Measurements from ENCODE around the gene ZNF770.
"Not testable (repeated sequence)": the region's sequence is repeated elsewhere in the genome, so short reads cannot be mapped to it uniquely, and the experiment has no call there.

ZNF770 gene

DNA sequence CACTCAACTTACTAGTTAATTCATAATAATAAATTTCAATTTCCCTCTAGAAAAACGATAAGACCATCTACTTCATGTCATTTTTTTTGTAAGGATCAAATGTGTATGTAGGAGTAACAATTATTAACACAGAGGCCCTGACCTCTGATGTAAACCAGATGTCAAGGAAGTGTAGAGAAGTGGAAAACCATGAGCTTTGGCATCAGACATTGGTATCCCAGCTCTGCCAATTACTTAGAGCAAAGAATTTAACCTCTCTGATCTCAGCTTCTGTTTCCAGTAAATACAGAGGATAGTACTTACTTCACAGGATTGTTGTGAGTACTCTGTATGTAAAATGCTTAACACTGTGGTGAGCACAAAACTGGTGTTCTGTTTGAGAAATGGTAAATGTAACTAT, 36.1 kb downstream of the ZNF770 start:
- no peak overlapping the region for H4K5ac ChIP-seq (ENCODE audit: low read length)
- no peaks in the 10 kb centered on the region for H3K79me2 ChIP-seq (ENCODE audit: control insufficient read depth, insufficient read depth, low read length)
- no peak overlapping the region for H3K56ac ChIP-seq (ENCODE audit: low read length)
- H3K4me3 ChIP-seq (ENCODE audit: low read length) = no peak overlapping the region
- no peaks in the 10 kb centered on the region for H3K36me3 ChIP-seq (ENCODE audit: control insufficient read depth, insufficient read depth, low read length)
- H2BK120ac ChIP-seq (ENCODE audit: low read depth, low read length) = no peak overlapping the region
- H3K23ac ChIP-seq (ENCODE audit: low read length) = no peak overlapping the region
- no peaks in the 10 kb centered on the region for H3K27me3 ChIP-seq (ENCODE audit: insufficient read depth, low read length, poor library complexity)
- H3K79me1 ChIP-seq (ENCODE audit: low read length) = no peaks in the 10 kb centered on the region
- no peak overlapping the region for H3K9ac ChIP-seq (ENCODE audit: low read length)
- no peak overlapping the region for H3K4ac ChIP-seq (ENCODE audit: low read depth, low read length)
- H2BK15ac ChIP-seq (replicated peaks; ENCODE audit: low read depth) = no peak overlapping the region
- no peak overlapping the region for H3K18ac ChIP-seq (ENCODE audit: low read length)
- no peak overlapping the region for H3K4me2 ChIP-seq (ENCODE audit: low read length)
- H3K4me1 ChIP-seq (ENCODE audit: control insufficient read depth, low read depth, low read length) = no peaks in the 10 kb centered on the region
- no CpG with 5 or more reads among the region's 1 CpG for WGBS (ENCODE audit: extremely low coverage, insufficient coverage, low lambda C conversion rate)
- no peak overlapping the region for H4K8ac ChIP-seq (ENCODE audit: low read depth, low read length)
- no peak overlapping the region for H2AK5ac ChIP-seq (ENCODE audit: low read length)
- DNase-seq = no peak
- H3K27ac ChIP-seq (ENCODE audit: low read depth, low read length) = no peak overlapping the region
- H2BK5ac ChIP-seq (ENCODE audit: low read length) = no peak overlapping the region

DNA sequence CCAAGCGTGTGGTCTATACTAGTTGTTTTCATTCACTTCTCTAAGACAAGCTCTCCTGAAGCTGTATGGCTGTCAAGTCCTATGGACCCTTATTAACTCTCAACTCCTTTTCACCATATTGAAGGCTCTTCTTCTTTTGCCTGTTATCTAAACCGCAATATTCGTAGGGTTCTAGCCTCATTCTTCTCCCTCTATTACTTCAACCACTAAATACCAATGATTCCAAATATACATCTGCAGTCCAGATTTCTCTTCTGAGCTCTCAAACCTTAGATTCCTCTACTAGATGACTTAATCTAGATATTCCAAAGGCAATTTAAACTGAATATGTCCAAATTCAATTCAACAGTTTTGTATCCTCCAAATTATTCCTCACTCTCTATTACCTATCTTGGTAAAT, 43.2 kb downstream of the ZNF770 start:
- Histone ChIP-seq H2BK15ac (replicated peaks; ENCODE audit: low read depth) (no peak overlapping the region), H3K79me1 (ENCODE audit: low read length) (no peaks in the 10 kb centered on the region)

DNA sequence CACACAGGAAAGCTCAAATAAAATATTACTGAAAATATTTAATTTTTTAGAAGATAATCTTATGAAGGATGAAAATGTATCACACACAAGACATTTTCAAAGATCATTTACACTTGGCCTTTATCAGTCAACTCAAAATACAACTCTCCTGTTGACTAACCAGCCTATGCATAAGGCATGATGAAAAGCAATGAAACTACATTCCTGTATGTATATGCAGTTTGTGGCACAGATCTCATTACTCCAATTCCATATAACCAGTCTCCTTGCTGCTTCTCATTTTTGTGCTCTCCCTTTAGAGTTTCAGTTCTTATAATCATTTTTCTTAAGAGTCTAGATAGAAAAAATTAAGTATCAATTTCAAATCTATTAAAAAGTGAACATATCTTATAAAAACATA, 44.4 kb downstream of the ZNF770 start:
- H4K8ac ChIP-seq (ENCODE audit: low read depth, low read length) = no peak overlapping the region
- H3K27ac ChIP-seq (ENCODE audit: low read depth, low read length) = no peak overlapping the region
- H3K4me3 ChIP-seq (ENCODE audit: low read length) = no peak overlapping the region
- H3K4me2 ChIP-seq (ENCODE audit: low read length) = no peak overlapping the region
- no peak overlapping the region for H4K5ac ChIP-seq (ENCODE audit: low read length)
- H3K27me3 ChIP-seq (ENCODE audit: insufficient read depth, low read length, poor library complexity) = no peaks in the 10 kb centered on the region
- H3K9ac ChIP-seq (ENCODE audit: low read length) = no peak overlapping the region
- H3K56ac ChIP-seq (ENCODE audit: low read length) = no peak overlapping the region
- H2BK120ac ChIP-seq (ENCODE audit: low read depth, low read length) = no peak overlapping the region
- DNase-seq = no peak
- no peak overlapping the region for H2BK5ac ChIP-seq (ENCODE audit: low read length)
- H3K18ac ChIP-seq (ENCODE audit: low read length) = no peak overlapping the region
- no peaks in the 10 kb centered on the region for H3K4me1 ChIP-seq (ENCODE audit: control insufficient read depth, low read depth, low read length)
- H3K79me2 ChIP-seq (ENCODE audit: control insufficient read depth, insufficient read depth, low read length) = no peaks in the 10 kb centered on the region
- H3K79me1 ChIP-seq (ENCODE audit: low read length) = no peaks in the 10 kb centered on the region
- H2AK5ac ChIP-seq (ENCODE audit: low read length) = no peak overlapping the region
- no peaks in the 10 kb centered on the region for H3K36me3 ChIP-seq (ENCODE audit: control insufficient read depth, insufficient read depth, low read length)
- H2BK15ac ChIP-seq (replicated peaks; ENCODE audit: low read depth) = no peak overlapping the region
- H3K23ac ChIP-seq (ENCODE audit: low read length) = no peak overlapping the region
- H3K4ac ChIP-seq (ENCODE audit: low read depth, low read length) = no peak overlapping the region

More for the DNA sequence above, 43.2 kb downstream of the ZNF770 start:
- WGBS (ENCODE audit: extremely low coverage, insufficient coverage, low lambda C conversion rate) = no CpG with 5 or more reads among the region's 3 CpGs
- no peak overlapping the region for H4K8ac ChIP-seq (ENCODE audit: low read depth, low read length)
- H2AK5ac ChIP-seq (ENCODE audit: low read length) = no peak overlapping the region
- no peak overlapping the region for H3K27ac ChIP-seq (ENCODE audit: low read depth, low read length)
- H3K4me2 ChIP-seq (ENCODE audit: low read length) = no peak overlapping the region
- H3K79me2 ChIP-seq (ENCODE audit: control insufficient read depth, insufficient read depth, low read length) = no peaks in the 10 kb centered on the region
- H3K9ac ChIP-seq (ENCODE audit: low read length) = no peak overlapping the region
- no peaks in the 10 kb centered on the region for H3K27me3 ChIP-seq (ENCODE audit: insufficient read depth, low read length, poor library complexity)
- no peak for DNase-seq
- H3K56ac ChIP-seq (ENCODE audit: low read length) = no peak overlapping the region
- H4K5ac ChIP-seq (ENCODE audit: low read length) = no peak overlapping the region
- H3K4me1 ChIP-seq (ENCODE audit: control insufficient read depth, low read depth, low read length) = no peaks in the 10 kb centered on the region
- no peak overlapping the region for H2BK5ac ChIP-seq (ENCODE audit: low read length)
- no peak overlapping the region for H3K23ac ChIP-seq (ENCODE audit: low read length)
- no peak overlapping the region for H3K4me3 ChIP-seq (ENCODE audit: low read length)
- H2BK120ac ChIP-seq (ENCODE audit: low read depth, low read length) = no peak overlapping the region
- H3K18ac ChIP-seq (ENCODE audit: low read length) = no peak overlapping the region
- no peaks in the 10 kb centered on the region for H3K36me3 ChIP-seq (ENCODE audit: control insufficient read depth, insufficient read depth, low read length)
- H3K4ac ChIP-seq (ENCODE audit: low read depth, low read length) = no peak overlapping the region

DNA sequence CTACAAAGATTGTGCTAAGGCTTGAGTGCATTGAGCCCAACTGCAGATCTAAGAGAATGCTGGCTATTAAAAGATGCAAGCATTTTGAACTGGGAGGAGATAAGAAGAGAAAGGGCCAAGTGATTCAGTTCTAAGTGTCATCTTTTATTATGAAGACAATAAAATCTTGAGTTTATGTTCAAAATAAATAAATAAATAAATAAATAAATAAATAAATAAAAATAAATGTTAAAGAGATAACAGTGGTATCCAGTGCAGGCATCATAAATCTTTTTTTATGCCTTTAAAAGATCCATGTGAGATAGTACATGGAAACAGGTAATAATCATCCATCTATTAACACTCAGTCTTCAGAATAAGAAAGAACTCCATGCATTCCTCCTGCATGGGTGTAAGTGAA, 44.8 kb downstream of the ZNF770 start:
- H4K5ac ChIP-seq (ENCODE audit: low read length); H3K27ac ChIP-seq (ENCODE audit: low read depth, low read length); H3K4me2 ChIP-seq (ENCODE audit: low read length); H2AK5ac ChIP-seq (ENCODE audit: low read length); H3K36me3 ChIP-seq (ENCODE audit: control insufficient read depth, insufficient read depth, low read length); H2BK5ac ChIP-seq (ENCODE audit: low read length); H3K9ac ChIP-seq (ENCODE audit: low read length); H3K4me3 ChIP-seq (ENCODE audit: low read length); H2BK15ac ChIP-seq (replicated peaks; ENCODE audit: low read depth); H3K79me1 ChIP-seq (ENCODE audit: low read length); H3K27me3 ChIP-seq (ENCODE audit: insufficient read depth, low read length, poor library complexity); DNase-seq; H3K23ac ChIP-seq (ENCODE audit: low read length); H4K8ac ChIP-seq (ENCODE audit: low read depth, low read length); H3K56ac ChIP-seq (ENCODE audit: low read length); H3K18ac ChIP-seq (ENCODE audit: low read length); H3K4me1 ChIP-seq (ENCODE audit: control insufficient read depth, low read depth, low read length); H3K4ac ChIP-seq (ENCODE audit: low read depth, low read length); H3K79me2 ChIP-seq (ENCODE audit: control insufficient read depth, insufficient read depth, low read length); H2BK120ac ChIP-seq (ENCODE audit: low read depth, low read length): not testable (repeated sequence)

DNA sequence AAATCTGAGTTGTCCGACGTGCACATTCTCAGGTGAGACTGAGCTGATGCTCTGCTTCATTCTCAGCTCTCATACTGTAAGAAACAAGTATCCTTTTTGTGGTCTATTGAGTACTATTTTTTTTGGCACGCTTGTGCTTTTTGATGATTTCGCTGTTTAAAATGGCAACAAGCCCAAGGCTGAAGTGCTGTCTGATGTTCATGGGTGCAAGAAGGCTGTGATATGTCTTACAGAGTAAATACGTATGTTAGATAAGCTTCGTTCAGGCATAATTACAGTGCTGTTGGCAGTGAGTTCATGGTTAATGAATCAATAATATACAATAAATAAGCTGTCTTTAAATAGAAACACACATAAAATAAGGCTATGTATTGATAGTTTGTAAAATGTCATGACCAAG, 45.7 kb downstream of the ZNF770 start:
- no peaks in the 10 kb centered on the region for H3K79me1 ChIP-seq (ENCODE audit: low read length)
- no peak overlapping the region for H2BK15ac ChIP-seq (replicated peaks; ENCODE audit: low read depth)
- no peak overlapping the region for H2BK120ac ChIP-seq (ENCODE audit: low read depth, low read length)
- H4K5ac ChIP-seq (ENCODE audit: low read length) = no peak overlapping the region
- no CpG with 5 or more reads among the region's 6 CpGs for WGBS (ENCODE audit: extremely low coverage, insufficient coverage, low lambda C conversion rate)
- no peak overlapping the region for H3K23ac ChIP-seq (ENCODE audit: low read length)
- H2AK5ac ChIP-seq (ENCODE audit: low read length) = no peak overlapping the region
- no peaks in the 10 kb centered on the region for H3K4me1 ChIP-seq (ENCODE audit: control insufficient read depth, low read depth, low read length)
- no peaks in the 10 kb centered on the region for H3K79me2 ChIP-seq (ENCODE audit: control insufficient read depth, insufficient read depth, low read length)
- no peak overlapping the region for H3K4ac ChIP-seq (ENCODE audit: low read depth, low read length)
- no peaks in the 10 kb centered on the region for H3K27me3 ChIP-seq (ENCODE audit: insufficient read depth, low read length, poor library complexity)
- no peaks in the 10 kb centered on the region for H3K36me3 ChIP-seq (ENCODE audit: control insufficient read depth, insufficient read depth, low read length)
- no peak overlapping the region for H4K8ac ChIP-seq (ENCODE audit: low read depth, low read length)
- no peak for DNase-seq
- H3K18ac ChIP-seq (ENCODE audit: low read length) = no peak overlapping the region
- H3K4me2 ChIP-seq (ENCODE audit: low read length) = no peak overlapping the region
- H3K4me3 ChIP-seq (ENCODE audit: low read length) = no peak overlapping the region
- H3K27ac ChIP-seq (ENCODE audit: low read depth, low read length) = no peak overlapping the region
- no peak overlapping the region for H3K9ac ChIP-seq (ENCODE audit: low read length)
- no peak overlapping the region for H3K56ac ChIP-seq (ENCODE audit: low read length)
- no peak overlapping the region for H2BK5ac ChIP-seq (ENCODE audit: low read length)

DNA sequence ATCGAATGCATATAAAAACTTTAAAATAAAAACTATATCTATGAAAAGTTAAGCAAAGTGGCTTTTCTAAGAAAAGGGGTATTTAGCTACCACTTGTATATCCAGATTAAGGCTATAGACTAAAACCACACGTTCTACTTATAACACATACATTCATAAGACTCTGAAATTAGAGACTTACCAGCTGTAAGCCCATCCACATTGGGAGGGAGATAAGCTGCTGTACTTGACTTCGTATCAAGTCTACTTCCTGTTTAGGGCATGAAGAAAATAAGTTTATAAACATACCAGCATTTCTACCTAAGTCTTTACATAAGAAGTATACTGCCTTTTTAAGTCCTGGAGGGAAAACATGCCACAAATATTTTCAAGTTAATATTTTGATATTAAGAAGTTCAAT, 46.3 kb downstream of the ZNF770 start:
- no peaks in the 10 kb centered on the region for H3K4me1 ChIP-seq (ENCODE audit: control insufficient read depth, low read depth, low read length)
- H3K36me3 ChIP-seq (ENCODE audit: control insufficient read depth, insufficient read depth, low read length) = no peaks in the 10 kb centered on the region
- H3K27me3 ChIP-seq (ENCODE audit: insufficient read depth, low read length, poor library complexity) = no peaks in the 10 kb centered on the region
- no peak overlapping the region for H3K4ac ChIP-seq (ENCODE audit: low read depth, low read length)
- H2BK5ac ChIP-seq (ENCODE audit: low read length) = no peak overlapping the region
- WGBS (ENCODE audit: extremely low coverage, insufficient coverage, low lambda C conversion rate) = 100% methylated on average over 1 of the region's 3 CpGs
- no peak overlapping the region for H3K9ac ChIP-seq (ENCODE audit: low read length)
- H3K79me2 ChIP-seq (ENCODE audit: control insufficient read depth, insufficient read depth, low read length) = no peaks in the 10 kb centered on the region
- DNase-seq = no peak
- no peak overlapping the region for H2AK5ac ChIP-seq (ENCODE audit: low read length)
- H2BK120ac ChIP-seq (ENCODE audit: low read depth, low read length) = no peak overlapping the region
- no peak overlapping the region for H2BK15ac ChIP-seq (replicated peaks; ENCODE audit: low read depth)
- H3K23ac ChIP-seq (ENCODE audit: low read length) = no peak overlapping the region
- H3K4me2 ChIP-seq (ENCODE audit: low read length) = no peak overlapping the region
- no peaks in the 10 kb centered on the region for H3K79me1 ChIP-seq (ENCODE audit: low read length)
- no peak overlapping the region for H3K27ac ChIP-seq (ENCODE audit: low read depth, low read length)
- H4K5ac ChIP-seq (ENCODE audit: low read length) = no peak overlapping the region
- no peak overlapping the region for H3K4me3 ChIP-seq (ENCODE audit: low read length)
- no peak overlapping the region for H3K56ac ChIP-seq (ENCODE audit: low read length)
- H4K8ac ChIP-seq (ENCODE audit: low read depth, low read length) = no peak overlapping the region
- H3K18ac ChIP-seq (ENCODE audit: low read length) = no peak overlapping the region
